Sigmoid colon (tissue), 4 donors: Measurements from ENCODE around the gene TMEM59.

Source experiments
- CTCF ChIP-seq, 4 experiments: fragments of 450-650 bp in 3 of 4; fragments of 200-600 bp in 1 of 4; IDR thresholded peaks; one replicate each; pipeline ENCODE4 v1.5.1; 2016 to 2019; ENCODE audit warnings: antibody characterized with exemption in 4 of 4, mild to moderate bottlenecking in 3 of 4, moderate library complexity in 2 of 4
- EP300 ChIP-seq, 4 donors: sonication (generic); formaldehyde crosslinking; IDR thresholded peaks; one replicate each; pipeline ENCODE4 v1.6.1; 2017; ENCODE audit warnings: antibody characterized with exemption in 4 of 4
- POLR2A ChIP-seq, 2 donors: fragments of 450-650 bp; IDR thresholded peaks; one replicate each; pipeline ENCODE4 v1.6.1; 2016; ENCODE audit warnings: antibody characterized with exemption in 2 of 2, mild to moderate bottlenecking in 2 of 2, moderate library complexity in 2 of 2
- POLR2AphosphoS5 ChIP-seq, 4 donors: sonication (generic); formaldehyde crosslinking; IDR thresholded peaks; one replicate each; pipeline ENCODE4 v1.6.1; 2017; ENCODE audit warnings: antibody characterized with exemption in 4 of 4

- TF ChIP-seq EP300 (IDR thresholded peaks at IDR 0.05) (no peak), CTCF (IDR thresholded peaks at IDR 0.05) (no peak), POLR2AphosphoS5 (IDR thresholded peaks at IDR 0.05) (no peak), POLR2A (IDR thresholded peaks at IDR 0.05) (no peak)
These were observed 39.5 kb downstream of the TMEM59 start for GRCh38 chr1:54013393-54014008.
